NCI-H82 (cell line): Measurements from ENCODE around the gene L3MBTL4.
"Not testable (repeated sequence)": the region's sequence is repeated elsewhere in the genome, so short reads cannot be mapped to it uniquely, and the experiment has no call there.

ENCODE experiments used
- DNase-seq: peaks from one replicate; lab custom pipeline; 2025; lab: John Stamatoyannopoulos, UW

The L3MBTL4 gene

GRCh38 chr18:6185782-6186181, 228.9 kb downstream of the L3MBTL4 start:
- DNase-seq = not testable (repeated sequence)

DNA sequence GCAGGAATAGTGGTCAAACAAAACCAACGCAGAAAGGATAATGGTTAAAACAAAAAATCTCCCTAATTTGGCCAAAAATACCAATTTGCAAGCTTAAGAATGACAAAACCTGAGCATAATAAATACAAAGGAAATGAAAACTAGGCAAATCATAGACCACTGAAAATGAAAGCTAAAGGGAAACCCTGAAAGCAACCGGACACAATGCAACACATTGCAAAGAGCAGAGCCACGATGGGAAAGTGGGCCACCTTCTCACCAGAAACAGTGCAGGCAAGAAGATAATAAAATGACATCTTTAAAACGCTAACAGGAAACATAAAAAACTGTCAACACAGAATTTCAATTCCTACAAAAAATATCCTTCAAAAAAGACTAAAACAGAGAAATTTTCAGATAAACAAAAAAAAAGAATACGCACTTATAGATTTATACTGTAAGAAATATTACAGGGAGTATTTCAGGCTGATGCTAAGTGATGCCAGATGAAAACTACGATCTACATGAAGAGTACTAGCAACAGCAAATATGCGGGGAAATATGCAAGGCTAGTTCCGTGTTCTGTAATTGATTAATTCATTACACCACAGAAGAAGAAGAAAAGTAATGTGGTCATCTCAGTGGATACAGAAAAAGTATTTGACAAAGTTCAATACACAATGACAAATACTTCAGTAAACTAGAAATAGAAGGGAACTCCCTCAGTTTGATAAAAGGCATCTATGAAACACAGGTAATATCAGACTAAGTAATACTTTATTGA, 239.5 kb downstream of the L3MBTL4 start:
- DNase-seq = no peak

DNA sequence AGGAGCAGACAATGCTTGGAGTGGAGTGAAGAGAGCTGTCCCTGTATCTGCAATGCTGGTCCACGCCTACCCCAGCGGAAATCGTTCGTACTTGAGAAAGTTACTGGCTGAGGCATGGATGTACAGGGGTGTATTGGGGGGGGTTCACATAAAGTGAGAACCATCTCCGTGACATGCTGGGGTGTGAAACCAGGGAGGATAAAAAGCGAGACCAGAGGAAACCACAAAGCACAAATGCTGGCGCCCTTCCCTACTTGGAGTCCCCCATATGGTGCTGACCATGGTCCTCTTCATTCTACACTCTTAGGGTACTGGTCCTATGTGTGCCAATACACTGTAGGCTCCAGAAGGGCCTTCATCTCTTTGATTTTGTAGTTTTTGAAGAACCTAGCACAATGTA, 244.1 kb downstream of the L3MBTL4 start:
- DNase-seq = no peak

DNA sequence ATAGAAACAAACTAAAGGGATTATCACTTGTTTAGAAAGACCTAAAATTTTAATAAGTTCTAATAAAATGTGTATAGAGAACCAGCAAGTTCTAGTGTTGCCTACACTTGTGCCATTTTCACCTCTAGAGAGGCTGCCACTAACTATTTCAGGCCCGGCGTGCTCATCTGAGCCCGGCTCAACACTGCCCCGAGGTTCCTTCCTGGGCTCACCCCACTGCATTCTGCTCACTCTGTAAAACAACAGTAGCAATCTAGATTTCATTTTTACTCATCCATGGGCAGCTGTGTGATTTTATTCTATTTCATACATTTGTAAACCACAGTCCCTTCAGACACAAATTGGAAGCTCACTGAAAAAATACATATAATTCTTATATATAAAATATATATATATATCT, 253.2 kb downstream of the L3MBTL4 start:
- no peak for DNase-seq

DNA sequence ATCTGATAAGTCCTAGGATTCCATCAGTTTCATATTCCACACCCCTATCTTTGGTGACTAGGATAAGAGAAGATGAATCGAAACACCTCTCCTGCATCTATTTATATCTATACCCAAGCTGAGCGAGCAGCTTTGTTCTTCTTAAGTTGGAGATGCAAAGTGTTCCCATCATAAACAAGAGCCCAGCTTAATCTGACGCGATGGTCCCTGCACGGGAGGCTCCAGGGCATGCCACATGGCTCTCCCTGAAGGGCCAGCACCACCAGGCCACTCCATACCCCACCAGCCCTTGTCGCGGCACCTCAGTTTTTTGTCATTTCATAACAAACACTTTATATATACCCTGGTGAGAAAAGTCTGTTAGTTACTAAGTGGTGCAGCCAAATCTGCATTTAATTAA, 255.3 kb downstream of the L3MBTL4 start:
- DNase-seq = no peak

GRCh38 chr18:6158958-6159357, 255.8 kb downstream of the L3MBTL4 start:
- DNase-seq = no peak

DNA sequence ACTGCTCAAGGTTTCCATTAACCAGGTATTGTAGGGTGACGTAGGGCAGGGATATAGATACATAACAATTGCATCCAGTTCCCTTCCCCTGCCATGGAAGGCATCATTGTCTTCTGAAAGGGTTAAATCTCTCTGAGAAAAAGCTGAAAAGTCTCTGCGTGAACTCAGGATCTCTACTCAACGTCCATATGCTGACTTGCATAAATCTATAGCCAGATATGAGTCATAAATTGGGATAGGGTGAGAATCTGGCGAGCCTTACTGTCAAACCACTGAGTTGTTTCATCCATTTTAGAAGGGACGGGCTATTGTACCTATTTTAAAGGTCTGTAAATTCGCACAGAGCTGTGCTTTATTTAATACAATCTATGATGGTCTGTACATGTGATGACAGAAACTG, 258.3 kb downstream of the L3MBTL4 start:
- no peak for DNase-seq

DNA sequence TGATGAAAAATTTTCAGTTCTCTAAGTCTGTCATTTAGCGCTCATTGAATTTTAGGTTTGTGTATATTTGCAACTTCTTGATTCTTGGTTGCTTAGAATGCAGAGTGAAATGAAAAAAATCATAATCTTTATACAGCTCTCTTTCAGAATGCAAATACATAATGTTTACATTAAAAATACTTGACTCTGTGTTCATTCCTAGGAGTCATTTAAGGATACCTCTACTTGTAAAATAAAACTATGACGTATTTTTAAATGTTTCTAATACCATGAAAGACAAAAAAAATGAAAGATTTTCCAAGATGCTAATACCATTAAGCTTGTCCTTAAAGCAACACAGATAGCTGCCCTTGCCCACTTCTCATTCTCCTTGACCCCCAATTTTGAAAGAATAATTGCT, 259.0 kb downstream of the L3MBTL4 start:
- no peak for DNase-seq

GRCh38 chr18:6150430-6150829, 264.3 kb downstream of the L3MBTL4 start:
- no peak for DNase-seq

DNA sequence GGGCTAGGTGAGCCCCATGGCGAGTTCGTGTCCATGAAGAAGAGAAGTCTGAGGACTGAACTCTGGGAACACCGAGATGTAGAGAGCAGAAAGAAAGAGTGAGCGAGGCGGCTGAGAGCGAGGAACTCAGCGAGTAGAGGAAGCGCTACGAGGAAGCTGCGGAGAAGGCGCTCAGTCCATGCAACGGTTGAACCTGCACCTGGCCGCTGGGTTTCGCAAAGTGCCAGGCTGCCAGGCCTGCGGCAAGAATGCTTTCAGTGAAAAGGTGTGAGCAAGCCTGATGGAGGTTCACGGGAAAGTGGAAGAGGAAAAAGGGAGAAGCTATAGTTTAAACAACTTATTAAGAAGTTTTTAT, 268.4 kb downstream of the L3MBTL4 start:
- DNase-seq = no peak

GRCh38 chr18:6145645-6146306, 268.9 kb downstream of the L3MBTL4 start:
- DNase-seq = no peak

- DNase-seq = no peak
These were observed 275.7 kb downstream of the L3MBTL4 start for GRCh38 chr18:6139007-6139406.

DNA sequence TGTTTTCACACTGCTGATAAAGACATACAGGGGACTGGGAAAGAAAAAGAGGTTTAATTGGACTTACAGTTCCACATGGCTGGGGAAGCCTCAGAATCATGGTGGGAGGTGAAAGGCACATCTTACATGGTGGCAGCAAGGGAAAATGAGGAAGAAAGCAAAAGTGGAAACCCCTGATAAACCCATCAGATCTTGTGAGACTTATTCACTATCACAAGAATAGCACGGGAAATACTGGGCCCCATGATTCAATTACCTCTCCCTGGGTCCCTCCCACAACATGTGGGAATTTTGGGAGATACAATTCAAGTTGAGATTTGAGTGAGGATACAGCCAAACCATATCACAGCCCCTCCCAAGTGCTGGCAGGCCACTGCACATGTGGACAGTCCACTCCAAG, 278.8 kb downstream of the L3MBTL4 start:
- not testable (repeated sequence) for DNase-seq

- not testable (repeated sequence) for DNase-seq
These were observed 279.7 kb downstream of the L3MBTL4 start for GRCh38 chr18:6135029-6135428.

GRCh38 chr18:6132751-6133368, 281.9 kb downstream of the L3MBTL4 start:
- no peak for DNase-seq

GRCh38 chr18:6120820-6121279, 293.9 kb downstream of the L3MBTL4 start:
- DNase-seq = no peak

DNA sequence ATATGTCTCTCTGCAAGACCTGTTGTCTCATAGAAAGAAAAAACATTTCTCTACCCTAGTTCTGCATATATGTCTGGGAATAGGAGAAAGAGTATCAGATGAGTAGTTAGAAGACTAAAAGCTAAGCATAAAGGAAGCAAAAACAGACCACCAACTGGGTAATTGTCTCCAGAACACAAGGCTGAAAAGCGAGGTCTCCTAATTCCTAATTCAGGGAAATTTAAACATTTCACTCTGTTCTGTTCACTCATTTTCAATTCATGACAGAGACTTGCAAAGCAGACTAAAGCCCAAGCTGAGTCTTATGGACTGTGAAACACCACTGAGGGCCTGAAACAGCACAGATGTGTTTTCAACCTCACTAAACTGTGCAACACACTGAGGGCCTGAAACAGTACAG, 294.9 kb downstream of the L3MBTL4 start:
- DNase-seq = no peak

- DNase-seq = no peak
These were observed 296.6 kb downstream of the L3MBTL4 start for GRCh38 chr18:6118080-6118479.

DNA sequence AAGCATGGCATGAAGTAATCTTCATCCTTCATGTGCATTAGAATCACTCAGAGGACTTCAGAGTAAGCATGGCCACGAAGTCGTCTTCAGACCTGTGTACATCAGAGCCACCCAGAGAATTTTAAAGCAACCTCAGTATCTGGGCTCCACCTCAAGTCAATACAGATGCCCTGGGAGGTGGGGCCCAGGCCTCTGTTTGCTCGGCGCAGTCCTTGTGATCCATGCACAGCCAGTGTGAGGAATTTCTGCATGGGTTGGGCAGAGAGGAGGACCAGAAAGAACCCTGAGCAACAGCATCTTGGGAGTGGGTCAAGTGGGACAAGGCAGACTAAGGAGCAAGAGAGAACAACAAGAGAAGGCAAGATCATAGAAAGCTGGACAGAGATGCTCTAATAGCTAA, 299.0 kb downstream of the L3MBTL4 start:
- DNase-seq = no peak

DNA sequence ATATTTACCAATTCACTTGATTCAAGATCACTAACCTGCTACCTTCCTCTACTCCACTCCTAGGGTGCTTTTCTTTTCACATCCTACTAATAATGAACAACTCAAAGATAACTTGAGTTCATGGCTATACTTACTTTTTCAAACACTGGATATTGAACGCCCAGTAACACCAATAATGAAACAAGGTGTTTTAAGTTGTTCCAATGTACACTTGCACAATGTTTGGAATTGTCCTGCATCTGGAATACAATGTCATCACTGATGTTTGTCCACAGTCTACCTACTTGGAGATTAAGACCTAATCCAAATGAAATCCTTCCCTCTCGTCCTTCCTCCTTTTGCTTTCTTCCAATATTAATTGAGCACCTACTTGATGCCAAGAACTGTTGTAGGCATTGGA, 301.1 kb downstream of the L3MBTL4 start:
- DNase-seq = no peak

- no peak for DNase-seq
These were observed 303.0 kb downstream of the L3MBTL4 start for GRCh38 chr18:6111726-6112125.

GRCh38 chr18:6109743-6110142, 305.0 kb downstream of the L3MBTL4 start:
- DNase-seq = no peak

GRCh38 chr18:6107794-6108193, 306.9 kb downstream of the L3MBTL4 start:
- DNase-seq = no peak
